ENCODE measurements around the gene CDIP1.

GRCh38 chr16:4548124-4548523, 9.6 kb upstream of the CDIP1 start:
- TF ChIP-seq POLR2AphosphoS5 (IDR thresholded peaks at IDR 0.05) (no peak), POLR2A (IDR thresholded peaks at IDR 0.05; ENCODE audit: low read depth) (no peak), EP300 (IDR thresholded peaks at IDR 0.05) (no peak)
- TF ChIP-seq, protein P1, sequence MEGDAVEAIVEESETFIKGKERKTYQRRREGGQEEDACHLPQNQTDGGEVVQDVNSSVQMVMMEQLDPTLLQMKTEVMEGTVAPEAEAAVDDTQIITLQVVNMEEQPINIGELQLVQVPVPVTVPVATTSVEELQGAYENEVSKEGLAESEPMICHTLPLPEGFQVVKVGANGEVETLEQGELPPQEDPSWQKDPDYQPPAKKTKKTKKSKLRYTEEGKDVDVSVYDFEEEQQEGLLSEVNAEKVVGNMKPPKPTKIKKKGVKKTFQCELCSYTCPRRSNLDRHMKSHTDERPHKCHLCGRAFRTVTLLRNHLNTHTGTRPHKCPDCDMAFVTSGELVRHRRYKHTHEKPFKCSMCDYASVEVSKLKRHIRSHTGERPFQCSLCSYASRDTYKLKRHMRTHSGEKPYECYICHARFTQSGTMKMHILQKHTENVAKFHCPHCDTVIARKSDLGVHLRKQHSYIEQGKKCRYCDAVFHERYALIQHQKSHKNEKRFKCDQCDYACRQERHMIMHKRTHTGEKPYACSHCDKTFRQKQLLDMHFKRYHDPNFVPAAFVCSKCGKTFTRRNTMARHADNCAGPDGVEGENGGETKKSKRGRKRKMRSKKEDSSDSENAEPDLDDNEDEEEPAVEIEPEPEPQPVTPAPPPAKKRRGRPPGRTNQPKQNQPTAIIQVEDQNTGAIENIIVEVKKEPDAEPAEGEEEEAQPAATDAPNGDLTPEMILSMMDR (IDR thresholded peaks at IDR 0.05), result no peak

Measured in esophagus muscularis mucosa (tissue), 4 donors.